Right renal cortex interstitium (tissue), 3 donors: Measurements from ENCODE around the gene RNF181. TPM values are rescaled to one million over a fixed set of nuclear protein-coding genes. Genes with fewer than 3 reads are reported as not detected.
"Not testable (repeated sequence)": the region's sequence is repeated elsewhere in the genome, so short reads cannot be mapped to it uniquely, and the experiment has no call there.

ENCODE experiments used
- DNase-seq, 3 donors: peaks; one replicate each; pipeline ENCODE4 v3.0.0-alpha.2; 2013; ENCODE audit warnings: low read depth in 3 of 3, low spot score in 2 of 3
- polyA plus RNA-seq, 3 donors: library from polyadenylated mRNA; unstranded; fragments of 120-200 nt; gene quantifications; one replicate each; pipeline ENCODE4 v1.2.1, GENCODE V29; 2013; ENCODE audit not compliant: insufficient read length in 3 of 3

Gene RNF181
- polyA plus RNA-seq, 3 donors: 144 to 158 (median 144) TPM

DNA sequence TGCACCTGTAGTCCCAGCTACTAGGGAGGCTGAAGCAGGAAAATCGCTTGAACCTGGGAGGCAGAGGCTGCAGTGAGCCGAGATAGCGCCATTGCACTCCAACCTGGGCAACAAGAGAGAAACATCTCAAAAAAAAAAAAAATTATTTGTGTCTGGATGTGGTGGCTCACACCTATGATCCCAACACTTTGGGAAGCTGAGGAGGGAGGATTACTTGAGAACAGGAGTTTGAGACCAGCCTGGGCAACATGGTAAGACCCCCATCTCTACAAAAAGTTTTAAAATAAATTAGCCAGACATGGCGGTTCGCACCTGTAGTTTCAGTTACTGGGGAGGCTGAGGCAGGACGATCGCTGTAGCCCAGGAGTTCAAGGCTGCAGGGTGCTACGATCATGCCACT is 19.8 kb upstream of the RNF181 start:
- no peak for DNase-seq

DNA sequence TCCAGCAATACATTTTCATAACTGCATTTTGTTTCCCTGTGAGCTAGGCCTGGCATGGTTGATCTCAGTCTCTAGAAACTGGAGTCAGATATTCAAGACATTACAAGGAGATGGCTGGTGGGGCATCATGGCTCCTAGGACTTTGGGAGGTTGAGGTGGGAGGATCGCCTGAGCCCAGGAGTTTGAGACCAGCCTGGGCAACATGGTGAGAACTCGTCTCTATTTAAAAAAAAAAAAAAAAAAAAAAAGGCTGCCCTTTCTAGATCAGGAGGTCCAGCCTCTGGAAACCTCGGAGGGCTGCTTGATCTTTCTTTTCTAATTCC is 18.5 kb upstream of the RNF181 start:
- DNase-seq: no peak

DNA sequence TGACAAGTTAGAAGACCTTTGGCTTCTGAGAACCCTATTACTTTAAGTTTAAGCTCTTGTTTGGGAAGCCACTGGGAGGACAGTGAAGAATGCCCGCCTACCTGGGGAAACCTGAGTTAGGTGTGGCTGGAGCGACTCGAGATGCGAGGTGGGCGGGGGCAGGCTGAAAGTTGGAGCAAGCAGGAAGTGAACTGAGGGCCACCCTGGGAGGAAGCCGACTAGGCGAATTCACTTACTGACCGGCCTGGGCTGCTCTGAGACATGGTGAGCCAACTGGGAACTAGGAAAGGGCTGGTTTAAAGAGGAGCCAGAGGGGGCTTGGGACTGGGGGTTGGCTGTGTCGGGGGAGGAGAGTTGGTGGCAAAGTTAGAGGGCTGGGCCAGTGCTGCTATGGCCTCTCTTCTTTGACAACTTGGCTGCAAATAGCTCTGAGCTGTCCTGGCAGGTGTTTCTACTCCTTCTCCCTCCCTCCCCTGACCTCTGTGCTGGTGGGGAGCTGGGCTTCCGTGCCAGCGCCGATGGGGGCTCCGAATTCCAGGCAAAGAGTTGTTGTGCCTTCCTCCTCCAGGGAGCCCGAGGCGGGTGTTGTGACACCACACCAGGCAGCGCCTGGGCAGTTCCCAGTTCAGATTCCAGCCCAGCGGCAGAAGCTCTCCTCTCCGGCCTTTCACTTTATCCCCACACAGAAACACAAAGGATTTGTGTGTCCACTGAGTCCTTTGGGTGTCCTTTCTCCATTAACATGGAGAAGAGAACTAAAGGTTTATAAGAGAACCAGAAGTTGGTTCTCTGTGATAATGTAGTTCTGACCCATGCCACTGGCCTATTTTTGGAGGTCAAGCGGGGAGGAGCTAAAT is 17.9 kb upstream of the RNF181 start, which contains the start of gene VAMP8:
VAMP8 (plus strand) TSS at position 201 of the 857 bp plus-strand sequence; CDS start at position 262, 61 bp downstream.
- no peak for DNase-seq

GRCh38 chr2:85578243-85579180 is 17.0 kb upstream of the RNF181 start:
- no peak for DNase-seq

- DNase-seq: no peak
Measured at GRCh38 chr2:85579266-85579935, 16.1 kb upstream of the RNF181 start.

- DNase-seq: no peak
Measured at GRCh38 chr2:85580206-85580605, 15.3 kb upstream of the RNF181 start.

DNA sequence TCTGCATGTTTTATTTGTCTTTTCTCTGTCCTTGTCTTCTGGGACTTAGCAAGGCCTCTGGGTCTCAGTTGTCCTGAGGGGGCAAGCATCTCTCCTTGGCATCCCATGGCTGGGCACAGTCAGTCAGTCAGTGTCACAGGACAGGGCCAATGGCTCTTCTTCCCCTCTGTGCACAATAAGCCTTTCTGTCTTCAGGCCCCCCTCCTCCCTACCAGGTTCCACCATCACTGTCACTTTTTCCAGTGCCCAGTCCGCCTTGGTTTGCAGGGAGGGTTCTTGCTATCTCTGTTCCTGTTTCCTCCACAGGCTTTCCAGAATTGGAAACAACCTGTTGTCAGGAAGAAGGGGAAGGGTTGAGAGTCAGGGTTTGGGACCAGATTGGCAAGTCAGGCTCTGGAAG is 13.1 kb upstream of the RNF181 start:
- DNase-seq: no peak

- no peak for DNase-seq
Measured at GRCh38 chr2:85583667-85584353, 11.7 kb upstream of the RNF181 start.

GRCh38 chr2:85584354-85584856 is 11.1 kb upstream of the RNF181 start, which contains the start of gene VAMP5:
Gene VAMP5 (plus strand): TSS chr2:85584431. CDS start chr2:85584491, 60 bp downstream.
- no peak for DNase-seq

GRCh38 chr2:85584857-85585780 is 10.4 kb upstream of the RNF181 start:
- DNase-seq: no peak

GRCh38 chr2:85585781-85586105 is 9.8 kb upstream of the RNF181 start:
- no peak for DNase-seq

DNA sequence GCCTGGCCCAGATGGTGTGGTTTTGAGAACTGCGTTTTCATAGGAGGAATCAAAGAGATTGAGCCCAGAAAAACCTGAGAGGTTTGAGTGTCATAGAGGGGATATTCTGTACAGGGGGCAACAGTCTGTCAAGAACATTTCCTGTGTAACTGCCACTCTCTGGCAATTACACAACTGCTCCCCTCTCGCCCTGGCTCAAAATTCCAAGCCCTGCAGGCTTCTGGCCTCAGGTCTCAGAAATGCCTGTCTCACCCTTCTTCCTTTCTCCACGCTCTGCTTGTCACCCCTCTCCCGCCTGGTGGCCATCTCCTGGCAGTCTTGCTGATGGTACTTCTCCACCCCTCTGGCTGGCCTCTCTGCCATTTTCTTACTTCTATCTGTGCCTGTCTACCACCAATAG is 7.3 kb upstream of the RNF181 start:
- DNase-seq: no peak

DNA sequence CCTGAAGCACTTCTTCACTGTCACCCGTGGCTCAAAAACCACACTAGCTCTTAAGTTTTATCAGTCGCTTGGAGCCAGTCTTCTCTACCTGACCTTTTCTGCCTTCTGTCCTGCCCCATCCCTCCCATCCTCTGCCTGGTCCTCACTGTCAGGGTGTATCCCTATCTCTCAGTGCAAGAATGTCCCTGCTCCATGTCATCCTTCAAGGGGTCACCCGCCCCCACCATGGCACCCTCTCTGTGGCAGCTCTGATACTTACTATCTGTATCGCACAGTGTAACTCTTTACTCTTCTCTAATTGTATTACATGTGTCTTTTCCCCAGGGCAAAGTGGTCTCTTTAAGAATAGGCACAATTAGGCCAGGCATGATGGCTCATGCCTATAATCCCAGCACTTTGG is 6.9 kb upstream of the RNF181 start:
- DNase-seq: no peak

DNA sequence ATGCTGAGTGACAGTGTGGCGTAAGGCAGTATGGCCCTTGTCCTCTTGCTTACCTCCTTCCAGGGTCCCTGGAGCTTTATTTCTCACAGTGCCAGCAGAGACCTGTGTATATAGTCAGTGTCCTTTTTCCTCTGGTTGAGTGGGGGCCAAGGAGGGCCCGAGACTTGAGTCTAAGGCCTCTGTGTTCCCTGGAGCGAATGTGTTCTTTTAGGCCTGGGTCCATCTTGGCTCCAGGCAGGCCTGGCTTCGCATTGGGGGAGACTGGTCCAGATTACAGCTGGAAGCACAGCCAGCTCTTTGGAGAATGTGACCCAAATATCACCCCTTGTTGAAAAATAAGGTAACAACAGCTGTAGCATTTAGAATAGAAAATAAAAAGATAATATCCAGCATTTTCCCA is 6.4 kb upstream of the RNF181 start:
- DNase-seq: no peak

DNA sequence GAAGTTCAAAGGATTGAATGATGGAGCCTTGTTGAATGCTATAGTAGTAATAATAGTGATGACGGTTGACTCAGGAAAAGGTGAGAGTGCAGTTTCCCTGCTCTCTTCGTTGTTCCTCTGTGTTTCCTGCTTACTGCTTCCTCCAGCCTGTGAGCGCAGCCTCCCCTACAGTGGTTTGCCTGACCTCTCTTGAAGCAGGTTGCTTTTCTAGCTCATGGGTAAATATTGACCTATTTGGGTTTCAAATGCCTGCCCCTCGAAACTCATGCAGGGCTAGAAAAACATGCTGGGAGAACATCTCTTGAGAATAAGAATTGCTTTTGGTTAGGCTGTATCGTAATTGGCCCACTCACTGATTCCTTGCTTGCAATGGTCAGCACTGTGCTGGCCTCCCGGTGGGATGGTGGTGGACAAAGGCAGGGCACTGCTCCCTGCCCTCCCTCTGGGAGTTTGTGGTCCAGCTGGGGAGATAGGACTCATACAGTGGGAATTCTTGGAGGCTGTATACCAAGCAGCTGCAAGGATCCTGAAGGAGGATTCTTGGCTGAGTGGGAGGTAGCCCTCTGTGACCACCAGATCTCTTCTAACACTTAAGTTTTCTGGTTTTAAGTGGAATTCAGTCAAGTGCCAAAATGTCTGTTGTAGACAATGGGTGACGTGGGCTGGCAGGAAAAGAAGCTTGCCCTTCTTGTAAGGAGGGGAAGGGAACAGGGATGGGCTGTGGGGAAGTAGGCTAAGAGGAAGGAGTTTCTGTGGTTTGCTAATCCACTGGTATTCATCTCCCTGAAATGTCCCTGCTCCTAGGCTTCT is 5.4 kb upstream of the RNF181 start:
- DNase-seq: no peak

DNA sequence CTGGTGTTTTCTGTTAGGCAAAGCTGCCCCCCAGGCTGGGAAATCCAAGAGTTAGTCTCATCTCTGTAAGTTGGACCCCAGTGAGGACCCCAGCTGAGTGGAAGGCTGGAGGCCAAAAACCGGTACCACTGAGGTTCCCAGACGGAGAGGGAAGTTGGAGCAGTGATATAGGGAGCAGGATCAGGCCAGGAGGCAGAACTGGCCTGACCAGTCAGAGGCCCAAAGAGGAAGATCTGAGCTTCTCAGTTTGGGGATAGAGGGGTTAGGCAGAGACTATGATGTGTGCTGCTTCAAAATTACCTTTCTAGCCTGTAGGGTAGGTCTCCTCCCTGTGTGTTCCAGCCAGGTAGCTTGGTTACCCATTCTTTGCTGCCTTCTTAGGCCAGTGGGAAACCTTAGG is 4.6 kb upstream of the RNF181 start:
- no peak for DNase-seq

- no peak for DNase-seq
Measured at GRCh38 chr2:85591563-85591962, 4.0 kb upstream of the RNF181 start.

DNA sequence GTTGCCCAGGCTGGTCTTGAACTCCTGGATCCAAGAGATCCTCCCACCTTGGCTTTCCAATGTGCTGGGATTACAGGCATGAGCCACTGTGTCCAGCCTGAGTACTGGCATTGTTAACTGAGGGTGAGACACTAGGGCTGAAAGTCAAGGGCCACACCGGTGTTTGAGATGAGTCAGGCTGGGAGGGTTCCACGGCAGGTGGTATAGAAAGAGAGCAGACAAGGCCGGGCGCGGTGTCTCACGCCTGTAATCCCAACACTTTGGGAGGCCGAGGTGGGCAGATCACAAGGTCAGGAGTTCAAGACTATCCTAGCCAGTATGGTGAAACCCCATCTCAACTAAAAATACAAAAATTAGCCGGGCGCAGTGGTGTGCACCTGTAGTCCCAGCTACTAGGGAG is 3.2 kb upstream of the RNF181 start:
- DNase-seq: not testable (repeated sequence)
